Stimulated activated CD8-positive, alpha-beta memory T cell treated with anti-CD3 and anti-CD28 coated beads, Interleukin-12 subunit alpha, Interleukin-12 subunit beta, amount 100 ng/mL, for 1 hour (primary cell): Measurements from ENCODE around the gene SUSD3.

Experiments
- DNase-seq: peaks from one replicate; pipeline ENCODE4 v3.0.0-alpha.2; 2020; ENCODE audit warnings: low read depth

Gene SUSD3

GRCh38 chr9:93125331-93125894 lies 66.9 kb downstream of the SUSD3 start:
- DNase-seq = no peak

- no peak for DNase-seq
These were observed 67.8 kb downstream of the SUSD3 start for GRCh38 chr9:93126151-93126781.

DNA sequence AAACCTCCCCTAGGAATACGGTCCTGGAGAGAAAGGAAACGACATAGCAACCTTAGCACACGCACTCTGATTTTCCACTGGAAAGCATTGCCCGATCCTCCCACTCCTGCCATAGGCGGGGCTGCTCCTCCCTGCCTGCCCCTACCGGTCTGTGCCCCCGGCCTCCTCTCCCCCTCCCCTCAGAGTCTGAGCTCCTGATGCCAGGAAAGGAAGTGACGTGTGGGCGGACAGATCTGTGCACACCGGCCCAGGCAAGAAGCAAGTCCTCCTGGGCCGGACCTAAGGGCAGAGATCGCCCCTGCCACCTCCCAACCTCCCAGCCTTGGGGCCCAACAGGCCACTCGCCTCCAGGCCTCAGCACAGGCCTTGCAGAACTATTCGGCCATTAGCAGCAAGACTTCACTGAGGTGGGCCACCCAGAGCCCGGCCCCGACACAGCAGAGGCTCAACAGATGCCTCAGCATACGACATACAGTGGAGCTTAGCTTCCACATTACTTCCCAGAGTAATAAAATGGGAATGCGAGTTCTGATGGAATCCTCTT lies 68.4 kb downstream of the SUSD3 start:
- DNase-seq = no peak

GRCh38 chr9:93127395-93127911 lies 69.0 kb downstream of the SUSD3 start:
- no peak for DNase-seq

DNA sequence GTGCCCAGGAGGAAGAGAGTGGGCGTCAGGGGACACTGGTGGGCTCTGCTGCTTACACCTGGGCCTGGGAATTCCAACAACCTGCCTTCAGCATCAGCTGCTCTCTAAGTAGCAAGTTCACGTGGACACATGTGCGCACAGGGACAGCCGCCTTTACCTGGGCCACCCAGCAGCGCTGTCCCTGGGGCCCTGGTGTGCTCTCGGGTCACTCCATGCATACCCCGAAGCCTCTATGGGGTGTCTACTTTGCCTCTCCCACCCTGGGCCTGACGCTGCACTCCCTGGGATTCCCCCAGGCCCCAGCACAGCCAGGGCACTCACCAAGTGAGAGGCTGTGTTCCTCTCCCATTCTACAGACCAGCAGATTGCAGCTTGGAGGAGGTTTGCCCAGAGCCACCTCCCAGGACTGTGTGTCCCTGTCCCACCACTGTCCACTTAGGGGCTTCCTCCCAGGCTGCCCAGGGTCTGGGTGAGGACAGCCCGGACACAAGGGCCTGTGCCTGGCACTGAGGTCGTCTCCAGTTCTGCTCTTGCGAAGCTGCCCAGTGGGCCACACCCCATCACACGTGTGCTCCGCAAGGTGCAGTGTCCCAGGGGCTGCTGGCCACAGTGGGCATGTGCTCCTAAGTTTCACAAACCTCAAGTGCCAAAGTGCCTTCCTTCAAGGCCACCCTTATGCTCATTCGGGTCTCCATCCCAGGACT lies 69.7 kb downstream of the SUSD3 start:
- no peak for DNase-seq

DNA sequence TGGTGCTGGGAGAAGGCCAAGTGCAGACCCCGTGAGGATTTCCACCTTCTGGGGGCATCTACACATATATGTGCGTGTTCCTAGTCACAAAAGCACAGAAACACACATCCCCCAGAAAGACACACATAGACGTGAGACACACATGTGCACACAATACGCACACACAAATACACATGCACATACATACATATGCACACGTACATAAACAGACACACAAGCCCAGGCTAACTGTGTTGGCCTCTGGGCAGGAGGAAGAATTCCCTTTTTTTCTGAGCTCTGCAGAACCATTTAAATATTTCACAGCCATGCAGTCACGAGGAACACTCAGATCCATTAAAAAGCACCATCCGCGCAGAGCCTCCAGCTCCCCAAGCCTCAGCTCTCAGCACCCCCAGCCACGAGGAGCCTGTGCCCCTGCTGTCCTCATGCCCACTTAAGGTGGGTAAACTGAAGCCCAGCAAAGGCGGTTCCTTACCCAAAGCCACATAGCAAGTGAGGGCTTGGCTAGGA lies 70.3 kb downstream of the SUSD3 start:
- no peak for DNase-seq

DNA sequence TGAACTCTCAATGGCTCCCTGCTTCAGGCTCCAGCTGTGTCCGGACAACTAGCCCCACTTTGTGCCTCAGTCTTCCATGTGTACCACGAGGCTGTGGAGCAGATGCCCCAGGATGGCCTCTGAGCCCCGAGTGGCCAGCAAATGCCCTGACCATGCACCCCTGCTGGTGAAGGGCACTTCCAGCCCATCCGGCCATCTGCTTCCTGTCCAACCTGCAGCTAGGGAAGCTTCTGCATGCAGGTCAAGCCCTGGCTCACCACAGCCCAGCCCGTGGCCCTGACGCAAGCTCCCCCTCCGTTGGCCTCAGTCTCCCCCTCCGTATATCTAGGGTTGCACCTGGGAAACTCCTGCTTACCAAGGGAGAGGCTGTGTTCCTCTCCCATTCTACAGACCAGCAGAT lies 70.8 kb downstream of the SUSD3 start:
- no peak for DNase-seq

- DNase-seq = no peak
These were observed 71.4 kb downstream of the SUSD3 start for GRCh38 chr9:93129691-93130500.

DNA sequence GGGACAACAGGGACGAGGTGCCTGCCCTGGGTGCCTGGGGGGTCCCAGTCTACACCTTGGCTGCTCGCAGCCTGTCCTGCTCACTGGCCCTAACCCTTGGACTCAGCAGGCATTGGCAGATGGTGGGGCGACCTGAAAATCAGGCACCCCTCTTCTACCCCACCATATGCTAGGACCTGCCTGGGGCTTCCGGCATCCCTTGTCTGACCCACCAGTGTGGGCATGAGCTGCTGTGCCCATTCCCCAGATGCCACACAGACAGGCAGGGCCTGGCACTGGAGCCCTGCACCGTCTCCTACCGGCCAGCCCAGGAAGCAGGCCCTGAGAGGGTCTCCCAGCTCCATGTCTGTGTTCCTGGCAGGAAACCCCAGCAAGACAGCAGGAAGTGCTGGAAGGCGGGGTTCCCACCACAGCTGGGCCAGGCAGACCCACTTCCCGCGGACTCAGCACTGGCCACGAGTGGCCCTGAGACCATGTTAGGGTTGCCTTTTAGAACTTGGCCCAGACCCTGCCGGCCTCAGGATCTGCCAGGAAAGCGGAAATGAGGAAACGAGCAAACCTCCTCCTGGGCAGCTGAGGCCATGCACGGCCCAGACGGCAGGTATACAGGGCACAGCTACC lies 72.5 kb downstream of the SUSD3 start:
- no peak for DNase-seq

DNA sequence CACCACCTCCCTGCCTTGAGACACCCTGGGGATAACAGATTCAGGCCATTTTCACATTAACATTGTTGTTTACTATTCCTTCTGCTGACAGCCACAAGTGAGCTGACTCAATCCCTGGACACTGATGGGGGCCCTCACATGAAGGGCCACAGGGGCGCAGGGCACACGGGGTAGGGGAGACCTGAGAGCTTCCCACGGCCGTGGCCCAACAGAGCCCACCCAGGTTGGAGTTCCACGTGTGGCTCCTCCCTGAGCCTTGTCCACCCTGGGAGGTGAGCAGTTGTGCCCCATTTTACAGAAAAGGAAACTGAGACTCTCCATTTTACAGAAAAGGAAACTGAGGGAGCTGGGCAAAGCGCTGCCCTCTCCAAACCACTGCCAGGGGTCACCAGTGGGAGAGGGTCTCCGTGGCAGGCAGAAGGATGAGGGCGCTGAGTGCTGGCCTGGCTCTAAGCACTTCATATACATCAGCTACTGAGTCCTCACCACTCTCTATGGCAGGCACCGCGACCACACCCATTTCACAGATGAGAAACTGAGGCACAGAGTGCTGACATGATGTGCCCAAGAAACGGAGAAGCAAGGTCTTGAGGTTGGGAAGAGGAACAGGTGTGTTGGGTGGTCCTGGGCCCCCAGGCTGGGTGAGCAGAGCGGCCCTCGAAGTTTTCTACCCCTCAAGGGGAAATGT lies 73.2 kb downstream of the SUSD3 start:
- no peak for DNase-seq

DNA sequence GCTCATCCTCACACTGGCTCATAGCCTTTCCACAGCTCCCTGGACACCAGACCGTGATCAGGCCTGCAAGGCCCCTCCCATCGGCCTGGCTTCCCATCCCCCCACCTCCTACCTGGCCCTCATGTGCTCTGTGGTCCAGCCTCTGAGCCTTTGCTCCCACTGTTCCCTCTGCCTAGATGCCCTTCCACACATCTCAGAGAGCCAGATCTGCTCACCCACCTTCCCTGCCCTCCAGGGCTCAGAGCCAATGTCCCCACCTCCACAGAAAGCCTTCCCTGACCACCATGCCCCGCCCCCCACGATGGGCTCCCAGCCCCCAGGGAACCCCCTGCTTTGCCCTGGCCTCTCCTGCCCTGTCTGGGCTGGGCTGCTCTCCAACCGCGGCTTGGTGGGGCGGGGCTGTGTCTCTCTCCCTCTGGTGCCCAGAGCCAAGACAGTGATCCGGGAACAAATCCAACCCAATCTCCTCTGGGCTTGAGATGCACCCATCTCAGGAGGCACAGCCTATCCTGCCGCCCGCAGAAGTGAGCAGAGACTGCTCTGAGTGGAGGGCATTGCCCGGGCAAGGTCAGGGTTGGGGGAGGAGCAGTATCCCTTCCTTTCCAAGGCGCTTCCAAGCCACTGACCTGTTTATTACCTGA lies 73.9 kb downstream of the SUSD3 start:
- DNase-seq = no peak

DNA sequence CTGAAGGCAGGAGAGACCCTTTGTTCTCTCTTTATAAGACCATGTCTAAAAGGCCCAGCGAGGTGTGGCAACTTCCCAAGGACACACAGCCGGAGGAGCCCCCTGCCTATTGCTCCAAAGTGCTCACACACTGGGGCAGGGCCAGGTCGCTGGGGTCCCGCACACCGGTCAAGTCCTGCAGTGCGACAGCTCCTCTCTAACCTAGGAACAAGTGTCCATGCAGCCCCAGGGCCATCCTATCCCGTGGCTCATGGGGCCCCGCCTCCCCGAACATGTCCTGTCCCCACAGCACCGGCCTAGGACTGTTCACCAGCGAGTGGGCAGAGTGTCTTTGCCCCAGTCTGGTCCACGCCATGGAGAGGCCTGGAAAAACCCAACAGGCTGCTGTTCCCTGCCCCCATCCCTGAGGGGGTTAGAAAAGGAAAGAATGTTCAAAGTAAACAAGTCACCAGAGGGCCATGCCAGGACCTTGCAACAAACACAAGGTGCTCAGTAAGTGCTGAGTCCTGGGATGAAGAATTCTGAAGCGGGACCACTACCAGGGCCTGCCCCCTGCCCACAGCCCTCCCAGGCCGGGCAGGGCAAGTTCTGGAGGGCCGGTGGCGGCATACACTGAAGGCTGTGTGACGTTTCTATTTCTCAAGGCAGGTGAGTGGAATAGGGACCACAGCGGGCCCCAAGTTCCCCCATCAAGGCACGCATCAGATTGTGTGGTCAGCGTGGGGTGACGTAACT lies 74.6 kb downstream of the SUSD3 start:
- peak; percentile 35 for DNase-seq

DNA sequence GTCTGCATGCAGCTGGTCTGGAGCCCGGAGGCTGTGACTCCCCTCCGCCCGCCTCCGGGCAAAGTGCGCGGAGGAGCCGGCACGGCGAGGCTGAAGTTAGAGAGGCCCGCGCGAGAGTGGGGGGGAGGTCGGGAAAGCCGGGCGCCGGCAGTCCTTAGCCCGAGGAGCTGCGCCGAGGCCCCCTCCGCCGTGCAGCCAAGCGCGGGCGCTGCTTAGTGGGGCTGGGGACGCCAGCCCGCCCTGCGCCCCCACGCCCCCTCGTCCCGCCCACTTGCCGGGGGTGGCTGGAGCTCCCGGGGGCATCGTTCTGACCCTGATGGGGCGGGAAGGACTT lies 75.1 kb downstream of the SUSD3 start:
- no peak for DNase-seq

- peak; percentile 74 for DNase-seq
These were observed 75.7 kb downstream of the SUSD3 start, which contains the start of gene NINJ1 for GRCh38 chr9:93134015-93134739. Gene NINJ1 (minus strand): TSS chr9:93134251. CDS start chr9:93134217, 34 bp downstream.
